ENCODE measurements around the gene DOCK2. TPM values are rescaled to one million over a fixed set of nuclear protein-coding genes. Genes with fewer than 3 reads are reported as not detected.

The DOCK2 gene
- total RNA-seq, 1 experiment from 2014 or later = 1.4 TPM

- Histone ChIP-seq H3K27me3 (ENCODE audit: control insufficient read depth, insufficient read depth, low read length) (no peaks in the 10 kb centered on the region), H3K9me3 (ENCODE audit: control insufficient read depth, insufficient read depth, low read depth, low read length) (no peaks in the 10 kb centered on the region), H3K4me1 (ENCODE audit: control insufficient read depth, insufficient read depth, low read length) (no peaks in the 10 kb centered on the region), H3K36me3 (ENCODE audit: control insufficient read depth, insufficient read depth, low read length) (no peaks in the 10 kb centered on the region), H3K27ac (ENCODE audit: low read length) (no peak overlapping the region), H3K4me3 (ENCODE audit: low read depth in 2 of 2, low read length in 2 of 2) (no peak overlapping the region)
- TF ChIP-seq SIN3A (IDR thresholded peaks at IDR 0.05; ENCODE audit: borderline replicate concordance, insufficient read depth, low read depth, low read length) = no peak
- TF ChIP-seq CTCF (IDR thresholded peaks at IDR 0.05) = no peak
- no peak for TF ChIP-seq TCF7L2 (IDR thresholded peaks at IDR 0.05; ENCODE audit: low read depth, low read length)
- no peak for TF ChIP-seq REST (IDR thresholded peaks at IDR 0.05; ENCODE audit: insufficient read depth in 1 of 2, low read depth in 2 of 2, low read length in 1 of 2)
- TF ChIP-seq POLR2AphosphoS5 (IDR thresholded peaks at IDR 0.05; ENCODE audit: low read depth, low read length) = no peak
- DNase-seq (ENCODE audit: low read depth, low spot score) = no peak
- no peak for ATAC-seq
- POLR2A ChIA-PET = interaction anchor here (0.6 kb wide), 1 partner anchor 1302 kb away, joined by 4 read pairs; no protein-coding TSS in a partner anchor
- CTCF ChIA-PET = no interaction called here
- no TSS peak for BruUV-seq (replicated peaks)
- intact Hi-C loops (cut with micrococcal nuclease; ENCODE audit: unreplicated experiment) (no loop called here), in situ Hi-C loops (cut with HindIII; ENCODE audit: low pct_unique_long_range_greater_than_20kb, low sequenced_read_pairs) (no loop called here)
These were observed 117.7 kb downstream of the DOCK2 start for GRCh38 chr5:169754737-169755136.

DNA sequence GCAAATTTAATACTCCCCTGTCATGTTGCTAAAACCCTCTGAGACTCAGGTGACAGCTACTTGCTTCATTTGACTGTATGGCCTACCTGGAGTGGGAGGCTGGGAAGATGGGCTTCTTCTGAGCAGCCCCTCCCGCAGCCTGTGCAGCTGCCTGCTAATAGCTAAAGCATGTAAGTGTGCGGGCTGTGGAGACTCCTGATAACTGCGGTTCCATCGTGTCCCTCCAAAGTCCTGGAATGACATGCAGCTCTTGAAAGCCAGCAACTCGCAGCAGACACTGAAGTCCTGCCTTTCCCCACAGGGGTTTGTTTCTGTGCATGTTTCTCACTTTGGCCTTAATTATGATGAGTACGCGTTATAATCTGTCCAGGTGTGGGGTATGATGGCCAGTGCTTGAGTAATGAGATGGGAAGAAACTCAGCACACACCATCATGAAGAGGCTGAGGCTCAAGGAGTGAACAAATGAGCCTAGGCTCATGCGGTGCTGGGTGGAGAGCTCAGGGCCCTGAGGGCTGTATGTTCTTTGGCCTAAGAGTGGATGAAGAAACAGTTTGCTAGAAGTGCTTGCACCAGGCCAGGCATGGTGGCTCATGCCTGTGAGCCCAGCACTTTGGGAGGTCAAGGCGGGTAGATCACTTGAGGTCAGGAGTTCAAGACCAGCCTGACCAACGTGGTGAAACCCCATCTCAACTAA lies 119.1 kb downstream of the DOCK2 start:
- TF ChIP-seq TCF7L2 (IDR thresholded peaks at IDR 0.05; ENCODE audit: low read depth, low read length) = no peak
- TF ChIP-seq SIN3A (IDR thresholded peaks at IDR 0.05; ENCODE audit: borderline replicate concordance, insufficient read depth, low read depth, low read length) = no peak
- Histone ChIP-seq H3K36me3 (ENCODE audit: control insufficient read depth, insufficient read depth, low read length) (no peaks in the 10 kb centered on the region), H3K27me3 (ENCODE audit: control insufficient read depth, insufficient read depth, low read length) (no peaks in the 10 kb centered on the region), H3K4me3 (ENCODE audit: low read depth in 2 of 2, low read length in 2 of 2) (no peak overlapping the region), H3K27ac (ENCODE audit: low read length) (no peak overlapping the region), H3K4me1 (ENCODE audit: control insufficient read depth, insufficient read depth, low read length) (no peaks in the 10 kb centered on the region), H3K9me3 (ENCODE audit: control insufficient read depth, insufficient read depth, low read depth, low read length) (no peaks in the 10 kb centered on the region)
- in situ Hi-C loops (cut with HindIII; ENCODE audit: low pct_unique_long_range_greater_than_20kb, low sequenced_read_pairs) (no loop called here), intact Hi-C loops (cut with micrococcal nuclease; ENCODE audit: unreplicated experiment) (no loop called here)
- no peak for ATAC-seq
- CTCF ChIA-PET = no interaction called here
- DNase-seq (ENCODE audit: low read depth, low spot score) = no peak
- BruUV-seq (replicated peaks) = no TSS peak
- POLR2A ChIA-PET = no interaction called here

- BruUV-seq (replicated peaks) = no TSS peak
- ATAC-seq (no peak), DNase-seq (ENCODE audit: low read depth, low spot score) (no peak)
- ChIA-PET CTCF (no interaction called here), POLR2A (no interaction called here)
- in situ Hi-C loops (cut with HindIII; ENCODE audit: low pct_unique_long_range_greater_than_20kb, low sequenced_read_pairs) = no loop called here
- Histone ChIP-seq H3K4me1 (ENCODE audit: control insufficient read depth, insufficient read depth, low read length) (no peaks in the 10 kb centered on the region), H3K27me3 (ENCODE audit: control insufficient read depth, insufficient read depth, low read length) (no peaks in the 10 kb centered on the region), H3K36me3 (ENCODE audit: control insufficient read depth, insufficient read depth, low read length) (no peaks in the 10 kb centered on the region), H3K4me3 (ENCODE audit: low read depth in 2 of 2, low read length in 2 of 2) (no peak overlapping the region), H3K27ac (ENCODE audit: low read length) (no peak overlapping the region), H3K9me3 (ENCODE audit: control insufficient read depth, insufficient read depth, low read depth, low read length) (no peaks in the 10 kb centered on the region)
- intact Hi-C loops (cut with micrococcal nuclease; ENCODE audit: unreplicated experiment) = no loop called here
- TF ChIP-seq REST (IDR thresholded peaks at IDR 0.05; ENCODE audit: insufficient read depth in 1 of 2, low read depth in 2 of 2, low read length in 1 of 2) (no peak), CTCF (IDR thresholded peaks at IDR 0.05) (no peak), SIN3A (IDR thresholded peaks at IDR 0.05; ENCODE audit: borderline replicate concordance, insufficient read depth, low read depth, low read length) (no peak)
These were observed 119.9 kb downstream of the DOCK2 start for GRCh38 chr5:169757016-169757415.
